HUES6 (cell line): ENCODE results near the gene OSBPL1A.
"Not testable (repeated sequence)": the region's sequence is repeated elsewhere in the genome, so short reads cannot be mapped to it uniquely, and the experiment has no call there.

Experiments
- H3K27ac ChIP-seq: 2 replicates; pipeline ENCODE4 v1.7.0; 2013; ENCODE audit warnings: low read depth, mild to moderate bottlenecking, low read length, inconsistent platforms
- H3K27me3 ChIP-seq: 2 replicates; pipeline ENCODE4 v1.6.1; 2013; ENCODE audit warnings: low read length; ENCODE audit not compliant: control insufficient read depth, insufficient read depth
- H3K36me3 ChIP-seq: 2 replicates; pipeline ENCODE4 v1.6.1; 2013; ENCODE audit warnings: low read length; ENCODE audit not compliant: control insufficient read depth, insufficient read depth
- H3K4me1 ChIP-seq: 2 replicates; pipeline ENCODE4 v1.6.1; 2013; ENCODE audit warnings: low read length; ENCODE audit not compliant: control insufficient read depth, insufficient read depth
- H3K4me3 ChIP-seq: 2 replicates; pipeline ENCODE4 v1.5.1; 2013; ENCODE audit warnings: low read depth, low read length
- H3K9ac ChIP-seq: one replicate; pipeline ENCODE4 v1.6.1; 2013; ENCODE audit warnings: mild to moderate bottlenecking, low read length
- H3K9me3 ChIP-seq: 2 replicates; pipeline ENCODE4 v1.6.1; 2013; ENCODE audit warnings: low read depth, low read length; ENCODE audit not compliant: control insufficient read depth, insufficient read depth

OSBPL1A gene

DNA sequence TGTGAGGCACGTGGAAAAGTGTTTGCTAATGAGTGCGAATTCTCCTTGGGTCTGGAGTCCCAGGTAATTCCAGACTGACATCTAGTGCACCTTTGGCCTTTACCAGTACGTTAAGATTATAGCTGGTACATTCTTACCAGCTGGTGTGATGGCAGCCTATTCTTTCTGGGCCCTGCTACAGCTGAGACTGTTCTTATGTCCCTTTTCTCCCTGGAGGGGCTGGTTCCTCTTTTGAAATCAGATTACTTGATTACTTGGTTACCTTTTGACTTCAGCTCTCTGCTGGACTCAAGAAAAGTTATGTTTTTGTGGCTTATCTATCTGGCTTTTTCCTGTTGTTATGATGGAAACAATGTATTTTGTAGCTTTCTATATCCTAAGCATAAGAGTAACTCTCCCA, 244.2 kb downstream of the OSBPL1A start:
- no peak overlapping the region for H3K4me3 ChIP-seq
- no peaks in the 10 kb centered on the region for H3K9me3 ChIP-seq
- no peak overlapping the region for H3K27ac ChIP-seq
- no peaks in the 10 kb centered on the region; the same call in 1 of the 2 replicates for H3K4me1 ChIP-seq
- peaks cover 33% of the 10 kb centered on the region for H3K36me3 ChIP-seq
- no peak overlapping the region for H3K9ac ChIP-seq
- no peaks in the 10 kb centered on the region for H3K27me3 ChIP-seq

- not testable (repeated sequence) for H3K9me3 ChIP-seq, H3K27ac ChIP-seq, H3K4me1 ChIP-seq, H3K27me3 ChIP-seq, H3K9ac ChIP-seq, H3K4me3 ChIP-seq
- peaks cover 34% of the 10 kb centered on the region for H3K36me3 ChIP-seq
These were observed 248.0 kb downstream of the OSBPL1A start for GRCh38 chr18:24149591-24149990.

GRCh38 chr18:24142376-24142775, 255.2 kb downstream of the OSBPL1A start:
- Histone ChIP-seq H3K9me3 (no peaks in the 10 kb centered on the region), H3K9ac (no peak overlapping the region), H3K36me3 (peaks cover 22% of the 10 kb centered on the region), H3K27ac (no peak overlapping the region), H3K27me3 (no peaks in the 10 kb centered on the region), H3K4me3 (no peak overlapping the region), H3K4me1 (peaks cover 10% of the 10 kb centered on the region)

GRCh38 chr18:24140697-24141096, 256.9 kb downstream of the OSBPL1A start:
- Histone ChIP-seq H3K27ac (no peak overlapping the region), H3K36me3 (peaks cover 6% of the 10 kb centered on the region; the same call in 1 of the 2 replicates), H3K9me3 (no peaks in the 10 kb centered on the region), H3K4me3 (no peak overlapping the region), H3K27me3 (no peaks in the 10 kb centered on the region), H3K9ac (no peak overlapping the region), H3K4me1 (peaks cover 25% of the 10 kb centered on the region)

DNA sequence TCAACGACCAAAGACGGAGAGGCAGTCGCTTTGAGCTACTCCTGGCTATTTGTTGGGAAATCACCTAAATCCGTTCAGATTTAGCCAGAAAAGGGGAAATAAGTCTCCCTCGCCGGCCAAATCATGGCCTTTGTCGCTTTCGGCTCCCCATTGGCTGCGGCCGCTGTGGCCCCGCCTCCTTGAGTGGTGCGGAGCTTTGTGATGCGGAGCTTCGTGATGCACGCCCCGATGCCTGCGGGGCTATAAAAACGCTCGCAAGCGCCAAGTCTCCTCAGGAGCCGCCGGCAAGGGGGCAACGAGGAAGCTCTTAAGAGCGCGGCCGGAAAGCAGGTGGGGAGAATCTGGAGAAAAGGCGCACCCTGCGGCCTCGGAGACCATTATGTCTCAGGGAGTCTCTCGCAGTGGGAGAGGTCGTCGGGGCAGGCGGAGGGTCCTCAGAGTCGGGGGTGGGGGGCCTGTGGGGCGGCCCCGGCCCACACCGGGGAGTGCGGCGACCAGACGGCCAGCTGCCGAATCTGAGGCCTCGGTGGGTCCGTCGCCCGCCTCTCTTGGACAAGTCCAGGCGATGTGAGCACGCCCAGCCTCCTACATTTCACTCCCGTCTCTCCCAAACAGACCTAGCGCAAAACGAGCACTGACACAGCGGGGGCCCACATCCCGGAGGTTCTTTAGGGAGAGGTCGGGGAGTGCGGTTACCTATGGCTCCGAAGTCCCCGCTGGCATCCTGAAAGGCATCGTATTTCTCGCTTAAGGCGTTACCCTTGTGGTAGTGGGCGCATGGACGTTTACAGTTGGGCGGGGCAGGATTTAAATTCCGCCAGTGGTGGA, 258.6 kb downstream of the OSBPL1A start, which contains the start of gene CABYR:
Gene CABYR (plus strand): TSS at position 274 of the 828 bp plus-strand sequence. CDS start 4,053 bp downstream, outside the sequence.
- H3K4me3 ChIP-seq: peak within 1 kb of the TSS; percentile 74

DNA sequence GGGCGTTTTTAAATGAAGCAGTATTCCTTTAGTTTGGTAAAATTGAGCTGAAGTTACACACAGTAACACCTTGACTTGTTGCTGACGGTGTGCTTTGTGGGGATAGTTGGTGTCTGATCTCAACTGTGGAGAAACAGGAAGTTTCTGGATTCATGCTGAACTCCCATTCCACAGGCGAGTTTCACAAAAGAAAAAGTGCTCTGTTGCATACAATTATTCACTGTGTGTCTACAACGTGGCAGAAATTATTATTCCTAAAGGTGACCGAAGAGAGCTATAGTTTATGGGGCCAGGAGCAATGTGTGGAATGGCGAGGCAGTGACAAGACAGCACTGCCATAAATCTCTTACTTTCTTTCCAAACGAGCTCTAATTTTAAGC, 259.2 kb downstream of the OSBPL1A start:
- H3K4me3 ChIP-seq: peak overlapping the region; percentile 74
- H3K9me3 ChIP-seq: no peaks in the 10 kb centered on the region
- H3K27me3 ChIP-seq: no peaks in the 10 kb centered on the region
- H3K4me1 ChIP-seq: peaks cover 25% of the 10 kb centered on the region
- peak overlapping the region; percentile 54 for H3K9ac ChIP-seq
- H3K27ac ChIP-seq: no peak overlapping the region; the same call in 1 of the 2 replicates
- no peaks in the 10 kb centered on the region for H3K36me3 ChIP-seq

More for the DNA sequence above, 258.6 kb downstream of the OSBPL1A start, which contains the start of gene CABYR:
- H3K4me1 ChIP-seq: peaks cover 25% of the 10 kb centered on the region
- H3K9ac ChIP-seq: peak within 1 kb of the TSS; percentile 54
- H3K27ac ChIP-seq: peak within 1 kb of the TSS; percentile 50
- 0 out of 2 replicates have a peak, but pooled peaks cover 1% of the 10 kb centered on the region for H3K36me3 ChIP-seq
- no peaks in the 10 kb centered on the region for H3K9me3 ChIP-seq
- H3K27me3 ChIP-seq: no peaks in the 10 kb centered on the region

- Histone ChIP-seq H3K27me3 (no peaks in the 10 kb centered on the region), H3K9ac (no peak overlapping the region), H3K36me3 (peaks cover 9% of the 10 kb centered on the region; the same call in 1 of the 2 replicates), H3K9me3 (no peaks in the 10 kb centered on the region), H3K4me3 (no peak overlapping the region), H3K27ac (peak overlapping the region; percentile 39; the same call in 1 of the 2 replicates), H3K4me1 (peaks cover 25% of the 10 kb centered on the region)
These were observed 260.7 kb downstream of the OSBPL1A start for GRCh38 chr18:24136967-24137373.

- H3K27me3 ChIP-seq: no peaks in the 10 kb centered on the region
- H3K9ac ChIP-seq: no peak overlapping the region
- H3K4me3 ChIP-seq: no peak overlapping the region
- no peaks in the 10 kb centered on the region for H3K4me1 ChIP-seq
- no peaks in the 10 kb centered on the region for H3K9me3 ChIP-seq
- H3K27ac ChIP-seq: no peak overlapping the region
- peaks cover 23% of the 10 kb centered on the region; the same call in 1 of the 2 replicates for H3K36me3 ChIP-seq
These were observed 267.1 kb downstream of the OSBPL1A start for GRCh38 chr18:24130494-24130893.

DNA sequence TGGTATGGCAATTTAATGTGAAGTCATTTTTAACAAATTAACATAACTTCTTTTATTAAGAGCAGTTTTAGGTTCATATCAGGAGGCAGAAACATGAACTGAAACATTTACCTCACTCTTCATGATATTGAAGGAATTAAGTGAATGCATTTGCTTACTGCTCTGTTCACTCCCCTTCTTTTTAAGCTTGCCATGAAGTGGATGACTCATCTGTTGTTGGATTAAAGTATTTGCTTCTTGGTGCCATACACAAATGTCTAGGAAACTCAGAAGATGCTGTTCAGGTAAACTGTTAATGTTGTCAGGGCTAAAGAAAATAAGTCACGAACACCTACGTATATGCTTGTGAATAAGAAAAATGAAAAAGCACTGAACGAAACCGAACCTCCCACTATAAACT, 268.9 kb downstream of the OSBPL1A start:
- no peaks in the 10 kb centered on the region for H3K4me1 ChIP-seq
- H3K9ac ChIP-seq: no peak overlapping the region
- H3K36me3 ChIP-seq: peaks cover 23% of the 10 kb centered on the region; the same call in 1 of the 2 replicates
- H3K4me3 ChIP-seq: no peak overlapping the region
- H3K27me3 ChIP-seq: no peaks in the 10 kb centered on the region
- H3K9me3 ChIP-seq: no peaks in the 10 kb centered on the region
- no peak overlapping the region for H3K27ac ChIP-seq

DNA sequence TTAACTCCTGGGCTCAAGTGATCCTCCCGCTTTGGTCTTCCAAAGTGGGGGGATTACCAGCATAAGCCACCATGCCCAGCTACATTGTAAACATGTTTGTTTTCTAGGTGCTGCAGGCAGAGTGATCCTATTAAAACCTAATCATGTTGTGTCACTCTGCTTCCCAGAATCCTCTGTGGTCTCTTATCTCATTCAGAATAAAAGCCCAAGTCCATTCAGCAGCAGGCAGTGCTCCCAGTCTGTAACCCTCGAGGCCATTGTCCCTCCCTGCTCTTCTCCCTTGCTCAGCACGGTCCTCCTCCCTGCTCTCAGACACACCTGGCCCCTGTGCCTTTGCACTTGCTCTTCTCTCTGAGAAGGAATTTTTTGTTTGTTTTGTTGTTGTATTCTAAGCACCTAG, 269.9 kb downstream of the OSBPL1A start:
- H3K4me1 ChIP-seq: no peaks in the 10 kb centered on the region
- H3K27ac ChIP-seq: no peak overlapping the region
- H3K9ac ChIP-seq: no peak overlapping the region
- peaks cover 24% of the 10 kb centered on the region; the same call in 1 of the 2 replicates for H3K36me3 ChIP-seq
- no peak overlapping the region for H3K4me3 ChIP-seq
- no peaks in the 10 kb centered on the region for H3K9me3 ChIP-seq
- H3K27me3 ChIP-seq: no peaks in the 10 kb centered on the region
